K562 (cell line): ENCODE measurements around the gene HES4. TPM values are rescaled to one million over a fixed set of nuclear protein-coding genes. Genes with fewer than 3 reads are reported as not detected.

Experiments used
- ADNP ChIP-seq: fragments of 200-800 bp; sonication (Bioruptor generic); IDR thresholded peaks from 2 replicates; pipeline ENCODE4 v1.6.1; 2016; ENCODE audit warnings: missing genetic modification characterization, missing compliant biosample characterization
- CC2D1A ChIP-seq: fragments of 450-650 bp; IDR thresholded peaks from 2 replicates; pipeline ENCODE4 v1.6.1; 2017; ENCODE audit warnings: mild to moderate bottlenecking
- CEBPG ChIP-seq, 3 experiments: fragments of 200-800 bp in 1 of 3; sonication (Bioruptor generic) in 1 of 3; sonication (generic) in 1 of 3; formaldehyde crosslinking in 1 of 3; IDR thresholded peaks in 2 of 3; conservative IDR thresholded peaks in 1 of 3; 2 replicates each; pipeline versions ENCODE4 v1.6.1 to v1.8.0; 2016 to 2022; ENCODE audit warnings: missing compliant biosample characterization in 2 of 3, missing genetic modification characterization in 2 of 3, mild to moderate bottlenecking in 1 of 3, missing genetic modification reagents in 1 of 3
- FOXK1 ChIP-seq: sonication (generic); formaldehyde crosslinking; IDR thresholded peaks from 2 replicates; pipeline ENCODE4 v1.8.0; 2022; ENCODE audit warnings: missing genetic modification reagents, mild to moderate bottlenecking, borderline replicate concordance
- FOXK2 ChIP-seq, 2 experiments: fragments of 450-650 bp; IDR thresholded peaks in 1 of 2; conservative IDR thresholded peaks in 1 of 2; 2 replicates each; pipeline ENCODE4 v1.6.1; 2016; ENCODE audit warnings: low read depth in 2 of 2, mild to moderate bottlenecking in 1 of 2
- HDAC6 ChIP-seq: IDR thresholded peaks from 2 replicates; pipeline ENCODE4 v1.6.1; 2012; ENCODE audit warnings: low read depth, mild to moderate bottlenecking, control low read depth, inconsistent platforms, low read length, moderate library complexity
- HES1 ChIP-seq: fragments of 450-650 bp; IDR thresholded peaks from 2 replicates; pipeline ENCODE4 v1.6.1; 2016; ENCODE audit warnings: low read depth, mild to moderate bottlenecking, moderate library complexity
- HNRNPH1 ChIP-seq: fragments of 200-400 bp; formaldehyde crosslinking; optimal IDR thresholded peaks from 2 replicates; pipeline ENCODE3; 2017; ENCODE audit warnings: low read depth, mild to moderate bottlenecking, low read length, moderate library complexity
- MCM2 ChIP-seq: fragments of 450-650 bp; IDR thresholded peaks from 2 replicates; pipeline ENCODE4 v1.6.1; 2017; ENCODE audit warnings: low read depth, mild to moderate bottlenecking
- NCOA6 ChIP-seq: fragments of 450-650 bp; IDR thresholded peaks from 2 replicates; pipeline ENCODE4 v1.6.1; 2017; ENCODE audit warnings: mild to moderate bottlenecking
- NR1H2 ChIP-seq: sonication (generic); formaldehyde crosslinking; IDR thresholded peaks from 2 replicates; pipeline ENCODE4 v1.4.0; 2020; ENCODE audit warnings: mild to moderate bottlenecking, missing genetic modification reagents
- POLR2AphosphoS2 ChIP-seq: IDR thresholded peaks from 2 replicates; pipeline ENCODE4 v1.6.1; 2012; ENCODE audit warnings: low read length, improper control_type of control experiment
- ZNF175 ChIP-seq: fragments of 200-800 bp; sonication (Bioruptor generic); IDR thresholded peaks from 2 replicates; pipeline ENCODE4 v1.6.1; 2016; ENCODE audit warnings: low read depth, mild to moderate bottlenecking, missing genetic modification characterization, missing compliant biosample characterization
- ZNF224 ChIP-seq: sonication (generic); formaldehyde crosslinking; IDR thresholded peaks from 2 replicates; pipeline ENCODE4 v1.8.0; 2022; ENCODE audit warnings: mild to moderate bottlenecking, missing genetic modification reagents
- ZNF695 ChIP-seq: fragments of 450-650 bp; formaldehyde crosslinking; IDR thresholded peaks from 2 replicates; pipeline ENCODE4 v1.4.0; 2020; ENCODE audit warnings: mild to moderate bottlenecking, moderate library complexity
- polyA plus RNA-seq, 8 experiments: library from polyadenylated mRNA; depleted of rRNA in 4 of 8; stranded (reverse) in 5 of 8; unstranded in 3 of 8; fragments of >200 nt; fragmentation: Nextera tagmentation in 2 of 8; fragmentation: Illumina TruSeq in 1 of 8; extraction: Ambion mirVana in 2 of 8; extraction: Trizol in 1 of 8; gene quantifications; 2 replicates each; pipeline versions ENCODE4 v1.2.1 to v1.2.3, GENCODE V29; 2011 to 2014; ENCODE audit warnings: inconsistent platforms in 1 of 8, missing spikeins in 1 of 8
- total RNA-seq, 7 experiments: library from RNA; depleted of rRNA in 6 of 7; stranded (reverse); fragments of >200 nt in 6 of 7; fragmentation: Illumina TruSeq in 2 of 7; extraction: Trizol in 2 of 7; gene quantifications; 2 replicates each; pipeline versions ENCODE4 v1.2.1 to v1.2.3, GENCODE V29; 2011 to 2021; ENCODE audit warnings: low replicate concordance in 1 of 7
- TF ChIP-seq, protein P1 (sequence below): fragments of 250-450 bp; sonication (Bioruptor Pico); IDR thresholded peaks from 2 replicates; pipeline ENCODE4 v1.8.0; 2021; ENCODE audit warnings: mild to moderate bottlenecking, moderate library complexity
- TF ChIP-seq, protein P2 (sequence below): sonication (generic); formaldehyde crosslinking; IDR thresholded peaks from 2 replicates; pipeline ENCODE4 v1.8.1; 2022; ENCODE audit warnings: missing genetic modification reagents
- TF ChIP-seq, protein P3 (sequence below): sonication (generic); formaldehyde crosslinking; IDR thresholded peaks from 2 replicates; pipeline ENCODE4 v1.8.0; 2022; ENCODE audit warnings: mild to moderate bottlenecking, missing genetic modification reagents, borderline replicate concordance
- TF ChIP-seq, protein P4 (sequence below): sonication (generic); formaldehyde crosslinking; IDR thresholded peaks from 2 replicates; pipeline ENCODE4 v1.8.0; 2022; ENCODE audit warnings: mild to moderate bottlenecking, missing genetic modification reagents

Gene HES4
- total and polyA plus RNA-seq, 9 of the 15 experiments (the other 6 are each of a cell fraction or from before 2014, with no cell fraction given): 0.21 to 43.7 (median 5.3) TPM; not detected in 2

DNA sequence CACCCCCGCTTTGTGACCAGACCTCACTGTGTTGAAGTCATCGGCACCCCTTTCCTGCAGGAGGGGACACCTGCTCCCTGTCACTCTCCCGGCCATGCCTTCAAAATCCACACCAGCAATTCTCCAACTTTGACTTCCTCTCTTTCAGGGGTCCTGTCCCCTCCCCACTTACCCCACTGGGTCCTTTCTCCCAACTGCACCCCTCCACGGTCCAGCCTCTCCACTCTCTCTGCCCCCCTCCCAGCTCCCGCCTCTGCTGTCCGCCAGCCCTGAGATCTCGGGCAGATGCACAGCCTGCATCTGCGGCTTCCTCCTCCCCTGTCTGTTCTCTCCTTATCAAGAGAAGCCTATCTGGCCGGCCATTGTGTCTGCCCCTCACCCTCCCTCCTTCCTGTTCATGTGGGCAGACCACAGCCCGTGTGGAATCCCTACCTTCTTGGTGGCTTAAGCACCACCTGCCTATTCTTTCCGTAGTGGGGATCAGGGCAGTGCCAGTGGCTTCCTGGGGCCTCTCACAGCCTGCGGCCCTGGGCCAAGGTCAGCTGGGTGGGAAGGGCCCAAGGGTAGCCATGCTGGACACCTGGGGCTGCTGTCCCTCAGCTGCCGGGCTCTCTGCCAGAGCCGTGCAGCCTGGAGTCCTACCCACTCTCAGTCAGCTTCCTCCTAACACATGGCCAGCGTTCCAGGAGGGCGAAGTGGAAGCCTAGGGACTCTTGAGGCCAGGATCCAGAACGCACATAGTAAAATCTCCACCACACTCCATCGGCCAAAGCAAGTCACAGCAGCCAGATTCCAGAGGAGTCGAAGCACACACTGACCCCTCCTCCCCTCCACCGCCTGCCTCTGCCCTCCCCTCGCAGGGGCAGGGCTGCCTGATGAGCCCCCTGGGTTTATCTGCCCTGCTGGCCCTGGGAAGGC lies 5.1 kb upstream of the HES4 start (continued):
- TF ChIP-seq HNRNPH1 (no peak), CEBPG (CRISPR knock-in tag; IDR thresholded peaks at IDR 0.05) (no peak), CEBPG (tag; conservative IDR thresholded peaks at IDR 0.05 in 1 of 2, IDR thresholded peaks at IDR 0.05 in 1 of 2) (no peak), NCOA6 (no peak), POLR2AphosphoS2 (no peak), ZNF695 (CRISPR knock-in tag) (no peak), MCM2 (no peak), HDAC6 (no peak), ZNF175 (peak; percentile 86), NR1H2 (CRISPR knock-in tag) (no peak), ADNP (tag) (no peak), HES1 (no peak), FOXK2 (conservative IDR thresholded peaks at IDR 0.05 in 1 of 2, IDR thresholded peaks at IDR 0.05 in 1 of 2; ENCODE audit: low read depth in 2 of 2) (no peak), CC2D1A (no peak), FOXK1 (CRISPR knock-in tag) (no peak), ZNF224 (no peak)
- TF ChIP-seq, protein P1, sequence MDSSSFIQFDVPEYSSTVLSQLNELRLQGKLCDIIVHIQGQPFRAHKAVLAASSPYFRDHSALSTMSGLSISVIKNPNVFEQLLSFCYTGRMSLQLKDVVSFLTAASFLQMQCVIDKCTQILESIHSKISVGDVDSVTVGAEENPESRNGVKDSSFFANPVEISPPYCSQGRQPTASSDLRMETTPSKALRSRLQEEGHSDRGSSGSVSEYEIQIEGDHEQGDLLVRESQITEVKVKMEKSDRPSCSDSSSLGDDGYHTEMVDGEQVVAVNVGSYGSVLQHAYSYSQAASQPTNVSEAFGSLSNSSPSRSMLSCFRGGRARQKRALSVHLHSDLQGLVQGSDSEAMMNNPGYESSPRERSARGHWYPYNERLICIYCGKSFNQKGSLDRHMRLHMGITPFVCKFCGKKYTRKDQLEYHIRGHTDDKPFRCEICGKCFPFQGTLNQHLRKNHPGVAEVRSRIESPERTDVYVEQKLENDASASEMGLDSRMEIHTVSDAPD: no peak
- TF ChIP-seq, protein P2, sequence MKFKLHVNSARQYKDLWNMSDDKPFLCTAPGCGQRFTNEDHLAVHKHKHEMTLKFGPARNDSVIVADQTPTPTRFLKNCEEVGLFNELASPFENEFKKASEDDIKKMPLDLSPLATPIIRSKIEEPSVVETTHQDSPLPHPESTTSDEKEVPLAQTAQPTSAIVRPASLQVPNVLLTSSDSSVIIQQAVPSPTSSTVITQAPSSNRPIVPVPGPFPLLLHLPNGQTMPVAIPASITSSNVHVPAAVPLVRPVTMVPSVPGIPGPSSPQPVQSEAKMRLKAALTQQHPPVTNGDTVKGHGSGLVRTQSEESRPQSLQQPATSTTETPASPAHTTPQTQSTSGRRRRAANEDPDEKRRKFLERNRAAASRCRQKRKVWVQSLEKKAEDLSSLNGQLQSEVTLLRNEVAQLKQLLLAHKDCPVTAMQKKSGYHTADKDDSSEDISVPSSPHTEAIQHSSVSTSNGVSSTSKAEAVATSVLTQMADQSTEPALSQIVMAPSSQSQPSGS: no peak
- TF ChIP-seq, protein P3, sequence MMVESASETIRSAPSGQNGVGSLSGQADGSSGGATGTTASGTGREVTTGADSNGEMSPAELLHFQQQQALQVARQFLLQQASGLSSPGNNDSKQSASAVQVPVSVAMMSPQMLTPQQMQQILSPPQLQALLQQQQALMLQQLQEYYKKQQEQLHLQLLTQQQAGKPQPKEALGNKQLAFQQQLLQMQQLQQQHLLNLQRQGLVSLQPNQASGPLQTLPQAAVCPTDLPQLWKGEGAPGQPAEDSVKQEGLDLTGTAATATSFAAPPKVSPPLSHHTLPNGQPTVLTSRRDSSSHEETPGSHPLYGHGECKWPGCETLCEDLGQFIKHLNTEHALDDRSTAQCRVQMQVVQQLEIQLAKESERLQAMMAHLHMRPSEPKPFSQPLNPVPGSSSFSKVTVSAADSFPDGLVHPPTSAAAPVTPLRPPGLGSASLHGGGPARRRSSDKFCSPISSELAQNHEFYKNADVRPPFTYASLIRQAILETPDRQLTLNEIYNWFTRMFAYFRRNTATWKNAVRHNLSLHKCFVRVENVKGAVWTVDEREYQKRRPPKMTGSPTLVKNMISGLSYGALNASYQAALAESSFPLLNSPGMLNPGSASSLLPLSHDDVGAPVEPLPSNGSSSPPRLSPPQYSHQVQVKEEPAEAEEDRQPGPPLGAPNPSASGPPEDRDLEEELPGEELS (CRISPR knock-in tag): no peak
- TF ChIP-seq, protein P4, sequence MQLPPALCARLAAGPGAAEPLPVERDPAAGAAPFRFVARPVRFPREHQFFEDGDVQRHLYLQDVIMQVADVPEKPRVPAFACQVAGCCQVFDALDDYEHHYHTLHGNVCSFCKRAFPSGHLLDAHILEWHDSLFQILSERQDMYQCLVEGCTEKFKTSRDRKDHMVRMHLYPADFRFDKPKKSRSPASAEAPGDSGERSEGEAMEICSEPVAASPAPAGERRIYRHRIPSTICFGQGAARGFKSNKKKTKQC (CRISPR knock-in tag): no peak; the same call in 1 of the 2 replicates
